A549 (cell line): ENCODE measurements around the gene SLC27A1.

Source experiments
- CBX2 ChIP-seq: fragments of 200-600 bp; sonication (generic); IDR thresholded peaks from 2 replicates; pipeline ENCODE4 v1.6.1; 2016; ENCODE audit warnings: low read depth, mild to moderate bottlenecking, borderline replicate concordance
- CEBPB ChIP-seq, 2 experiments: fragments of >200 bp in 1 of 2; sonication (Bioruptor Twin) in 1 of 2; formaldehyde crosslinking in 1 of 2; IDR thresholded peaks; 2 replicates each; pipeline ENCODE4 v1.6.1; 2012 to 2016
- CHD2 ChIP-seq: fragments of 150-350 bp; IDR thresholded peaks from 2 replicates; pipeline ENCODE4 v1.6.1; 2014; ENCODE audit warnings: low read length; ENCODE audit not compliant: partially characterized antibody
- CTCF ChIP-seq: fragments of >200 bp; sonication (Bioruptor Twin); formaldehyde crosslinking; IDR thresholded peaks from 3 replicates; pipeline ENCODE4 v1.5.1; 2016
- GATA3 ChIP-seq: IDR thresholded peaks from 2 replicates; pipeline ENCODE4 v1.6.1; 2012; ENCODE audit warnings: borderline replicate concordance
- HOXA7 ChIP-seq: fragments of 250-450 bp; sonication (Bioruptor Pico); IDR thresholded peaks from 2 replicates; pipeline ENCODE4 v1.5.0; 2020; ENCODE audit warnings: mild to moderate bottlenecking, moderate library complexity
- MAX ChIP-seq: IDR thresholded peaks from 2 replicates; pipeline ENCODE4 v1.6.1; 2012
- MAZ ChIP-seq: fragments of 150-350 bp; IDR thresholded peaks from 2 replicates; pipeline ENCODE4 v1.6.1; 2014; ENCODE audit warnings: antibody characterized with exemption, low read depth, low read length, borderline replicate concordance
- RAD21 ChIP-seq, 2 experiments: fragments of >200 bp in 1 of 2; sonication (Bioruptor Twin) in 1 of 2; formaldehyde crosslinking in 1 of 2; IDR thresholded peaks in 1 of 2; conservative IDR thresholded peaks in 1 of 2; 2 replicates in 1 of 2; 3 replicates in 1 of 2; pipeline ENCODE4 v1.6.1; 2012 to 2018; ENCODE audit warnings: inconsistent platforms in 1 of 2
- RCOR1 ChIP-seq: fragments of 150-350 bp; IDR thresholded peaks from 2 replicates; pipeline ENCODE4 v1.6.1; 2014; ENCODE audit warnings: antibody characterized with exemption, low read length, low read depth

- TF ChIP-seq GATA3 (no peak), CTCF (no peak), HOXA7 (CRISPR knock-in tag) (no peak), CHD2 (no peak), MAX (no peak), MAZ (no peak), RAD21 (conservative IDR thresholded peaks at IDR 0.05 in 1 of 2, IDR thresholded peaks at IDR 0.05 in 1 of 2) (no peak), RCOR1 (no peak), CEBPB (IDR thresholded peaks at IDR 0.05) (no peak), CBX2 (no peak)
Observed at GRCh38 chr19:17503240-17503639, 32.9 kb downstream of the SLC27A1 start.
